ENCODE measurements around the gene ELOVL6. TPM values are rescaled to one million over a fixed set of nuclear protein-coding genes. Genes with fewer than 3 reads are reported as not detected.

Gene ELOVL6
- total RNA-seq, 1 experiment from 2014 or later = 2.2 TPM

DNA sequence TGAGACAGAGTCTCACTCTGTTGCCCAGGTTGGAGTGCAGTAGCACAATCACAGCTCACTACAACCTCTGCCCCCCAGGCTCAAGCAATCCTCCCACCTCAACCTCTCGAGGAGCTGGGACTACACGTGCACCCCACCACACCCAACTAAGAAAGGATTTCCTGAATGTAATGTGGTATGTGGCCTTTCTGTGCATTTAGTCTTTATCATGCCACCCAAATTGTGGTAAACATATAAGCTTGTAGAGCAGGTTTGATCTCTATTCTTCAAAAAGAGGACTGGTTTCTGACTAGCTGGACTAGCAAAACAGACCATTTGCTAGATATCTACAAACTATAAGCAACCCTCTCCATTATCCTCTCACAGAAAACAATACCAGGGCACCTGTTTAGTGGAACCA lies 33.6 kb downstream of the ELOVL6 start:
- Histone ChIP-seq H2AFZ (ENCODE audit: low read length) (peak overlapping the region; percentile 66; the same call in 1 of the 2 replicates), H3K4me1 (ENCODE audit: insufficient read depth, low read length) (peaks cover 40% of the 10 kb centered on the region), H4K20me1 (ENCODE audit: low read length) (no peaks in the 10 kb centered on the region), H3K9ac (ENCODE audit: low read length) (peak overlapping the region; percentile 60), H3F3A (ENCODE audit: low read length, unreplicated experiment) (no peaks in the 10 kb centered on the region), H3K79me2 (ENCODE audit: low read length) (no peaks in the 10 kb centered on the region), H3K4me2 (ENCODE audit: low read length) (peak overlapping the region; percentile 61; the same call in 1 of the 2 replicates), H3K9me3 (ENCODE audit: low read length) (no peaks in the 10 kb centered on the region), H3K4me3 (ENCODE audit: low read length) (no peak overlapping the region), H3K27me3 (ENCODE audit: low read length) (no peaks in the 10 kb centered on the region), H3K27ac (ENCODE audit: low read length) (peak overlapping the region; percentile 92), H3K36me3 (ENCODE audit: low read depth, low read length) (no peaks in the 10 kb centered on the region), H3K9me2 (replicated peaks; ENCODE audit: low read length) (no peaks in the 10 kb centered on the region)
- BruUV-seq (replicated peaks) = no TSS peak
- intact Hi-C loops (cut with micrococcal nuclease) = loop anchor here (5.0 kb wide), 1 partner anchor 32 kb away; the partner anchor contains the start of gene ELOVL6
- no peak for TF ChIP-seq EZH2 (IDR thresholded peaks at IDR 0.05; ENCODE audit: low read length, unreplicated experiment)
- no peak for TF ChIP-seq EZH2phosphoT487 (IDR thresholded peaks at IDR 0.05; ENCODE audit: borderline replicate concordance, low read length)
- TF ChIP-seq CTCF (conservative IDR thresholded peaks at IDR 0.05; ENCODE audit: low read depth, low read length) = no peak
- POLR2A ChIA-PET (ENCODE audit: unreplicated experiment) = no interaction called here
- ATAC-seq = peak; percentile 20; the same call in 1 of the 2 replicates
- CTCF ChIA-PET = interaction anchor here (0.6 to 0.8 kb wide), 2 partner anchors 11 to 166 kb away, joined by 3 to 4 read pairs; no protein-coding TSS in a partner anchor
- peak; percentile 62 for DNase-seq

DNA sequence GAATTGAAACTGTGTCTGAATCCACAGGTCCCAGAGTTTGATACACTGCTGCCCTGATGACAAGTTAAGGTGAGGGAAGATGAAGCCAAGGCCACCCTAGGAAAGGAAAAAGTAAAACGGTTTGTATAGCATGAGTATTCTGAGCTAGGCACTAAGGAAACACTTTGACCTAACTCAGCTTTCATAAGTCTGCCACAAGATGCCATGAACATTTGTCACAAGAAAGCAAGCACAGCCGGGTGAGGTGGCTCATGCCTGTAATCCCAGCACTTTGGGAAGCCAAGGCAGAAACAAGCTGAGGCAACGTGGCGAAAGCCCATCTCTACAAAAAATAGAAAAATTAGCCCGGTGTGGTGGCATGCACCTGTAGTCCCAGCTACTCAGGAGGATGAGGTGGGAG lies 34.2 kb downstream of the ELOVL6 start:
- TF ChIP-seq EZH2phosphoT487 (IDR thresholded peaks at IDR 0.05; ENCODE audit: borderline replicate concordance, low read length) = no peak
- no peak for TF ChIP-seq EZH2 (IDR thresholded peaks at IDR 0.05; ENCODE audit: low read length, unreplicated experiment)
- no peak for TF ChIP-seq CTCF (conservative IDR thresholded peaks at IDR 0.05; ENCODE audit: low read depth, low read length)
- DNase-seq = peak; percentile 59
- no peaks in the 10 kb centered on the region for H3K9me2 ChIP-seq (replicated peaks; ENCODE audit: low read length)
- no peak overlapping the region for H3K4me3 ChIP-seq (ENCODE audit: low read length)
- H4K20me1 ChIP-seq (ENCODE audit: low read length) = no peaks in the 10 kb centered on the region
- ChIA-PET CTCF (no interaction called here), POLR2A (ENCODE audit: unreplicated experiment) (no interaction called here)
- no TSS peak for BruUV-seq (replicated peaks)
- peak overlapping the region; percentile 60; the same call in 1 of the 2 replicates for H3K9ac ChIP-seq (ENCODE audit: low read length)
- intact Hi-C loops (cut with micrococcal nuclease) = loop anchor here (5.0 kb wide), 1 partner anchor 33 kb away; the partner anchor contains the start of gene ELOVL6
- H3K27ac ChIP-seq (ENCODE audit: low read length) = peak overlapping the region; percentile 92
- peak overlapping the region; percentile 38 for H3K4me2 ChIP-seq (ENCODE audit: low read length)
- H3K4me1 ChIP-seq (ENCODE audit: insufficient read depth, low read length) = peaks cover 46% of the 10 kb centered on the region
- H3F3A ChIP-seq (ENCODE audit: low read length, unreplicated experiment) = no peaks in the 10 kb centered on the region
- H3K79me2 ChIP-seq (ENCODE audit: low read length) = 0 out of 2 replicates have a peak, but pooled peaks cover 2% of the 10 kb centered on the region
- ATAC-seq = no peak
- no peaks in the 10 kb centered on the region for H3K9me3 ChIP-seq (ENCODE audit: low read length)
- no peak overlapping the region for H2AFZ ChIP-seq (ENCODE audit: low read length)
- H3K27me3 ChIP-seq (ENCODE audit: low read length) = no peaks in the 10 kb centered on the region
- no peaks in the 10 kb centered on the region for H3K36me3 ChIP-seq (ENCODE audit: low read depth, low read length)

DNA sequence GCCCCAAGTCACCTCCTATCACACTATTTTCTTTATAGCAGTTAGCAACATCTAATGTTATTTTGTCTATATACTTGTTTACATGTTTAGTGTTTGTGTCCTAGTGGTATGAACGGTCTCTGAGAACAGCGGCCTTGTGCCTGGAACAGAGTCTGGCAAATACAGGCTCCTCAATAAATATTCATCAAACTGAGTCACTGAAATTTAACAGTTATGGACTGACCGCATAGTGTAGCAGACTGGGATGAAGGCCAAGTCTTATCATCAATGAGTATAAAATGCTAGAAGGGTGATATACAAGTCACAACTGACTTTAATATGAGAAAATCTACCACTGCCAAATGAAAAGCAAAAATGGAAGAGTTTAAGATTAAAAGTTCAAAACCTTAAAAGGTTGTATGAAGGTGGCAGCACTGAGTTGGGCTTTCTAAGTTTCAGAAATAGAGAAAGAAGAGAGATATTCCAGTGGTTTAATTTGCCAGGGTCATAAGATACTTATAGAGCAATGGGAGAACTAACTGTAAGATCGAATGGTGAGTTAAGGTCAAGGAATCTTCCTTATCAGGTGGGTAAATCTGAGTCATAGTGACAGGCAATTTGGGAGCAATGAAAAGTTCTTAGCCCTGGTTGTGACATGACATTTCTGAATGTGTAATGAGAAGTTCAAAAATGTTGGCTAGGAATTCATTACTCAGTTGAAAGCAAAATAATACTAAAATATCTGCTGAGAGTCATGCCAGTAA lies 34.9 kb downstream of the ELOVL6 start:
- no peaks in the 10 kb centered on the region for H3K9me2 ChIP-seq (replicated peaks; ENCODE audit: low read length)
- intact Hi-C loops (cut with micrococcal nuclease) = loop anchor here (5.0 kb wide), 1 partner anchor 34 kb away; the partner anchor contains the start of gene ELOVL6
- no peak overlapping the region for H3K4me3 ChIP-seq (ENCODE audit: low read length)
- DNase-seq (peak; percentile 63), ATAC-seq (peak; percentile 19; the same call in 1 of the 2 replicates)
- H3K27ac ChIP-seq (ENCODE audit: low read length) = peak overlapping the region; percentile 92
- H3K9me3 ChIP-seq (ENCODE audit: low read length) = no peaks in the 10 kb centered on the region
- TF ChIP-seq EZH2 (IDR thresholded peaks at IDR 0.05; ENCODE audit: low read length, unreplicated experiment) = no peak
- TF ChIP-seq CTCF (conservative IDR thresholded peaks at IDR 0.05; ENCODE audit: low read depth, low read length) = 0 out of 2 replicates have a peak, but pooled peaks have one; percentile 23
- no peak for TF ChIP-seq EZH2phosphoT487 (IDR thresholded peaks at IDR 0.05; ENCODE audit: borderline replicate concordance, low read length)
- H3K36me3 ChIP-seq (ENCODE audit: low read depth, low read length) = no peaks in the 10 kb centered on the region
- H2AFZ ChIP-seq (ENCODE audit: low read length) = no peak overlapping the region
- ChIA-PET CTCF (no interaction called here), POLR2A (ENCODE audit: unreplicated experiment) (no interaction called here)
- H3K27me3 ChIP-seq (ENCODE audit: low read length) = no peaks in the 10 kb centered on the region
- H3K79me2 ChIP-seq (ENCODE audit: low read length) = 0 out of 2 replicates have a peak, but pooled peaks cover 2% of the 10 kb centered on the region
- no peaks in the 10 kb centered on the region for H3F3A ChIP-seq (ENCODE audit: low read length, unreplicated experiment)
- no peaks in the 10 kb centered on the region for H4K20me1 ChIP-seq (ENCODE audit: low read length)
- H3K4me1 ChIP-seq (ENCODE audit: insufficient read depth, low read length) = peaks cover 51% of the 10 kb centered on the region
- BruUV-seq (replicated peaks) = no TSS peak
- peak overlapping the region; percentile 60; the same call in 1 of the 2 replicates for H3K9ac ChIP-seq (ENCODE audit: low read length)
- H3K4me2 ChIP-seq (ENCODE audit: low read length) = peak overlapping the region; percentile 38
